ENCODE data around the gene MAP9.
"Not testable (repeated sequence)": the region's sequence is repeated elsewhere in the genome, so short reads cannot be mapped to it uniquely, and the experiment has no call there.

The MAP9 gene

DNA sequence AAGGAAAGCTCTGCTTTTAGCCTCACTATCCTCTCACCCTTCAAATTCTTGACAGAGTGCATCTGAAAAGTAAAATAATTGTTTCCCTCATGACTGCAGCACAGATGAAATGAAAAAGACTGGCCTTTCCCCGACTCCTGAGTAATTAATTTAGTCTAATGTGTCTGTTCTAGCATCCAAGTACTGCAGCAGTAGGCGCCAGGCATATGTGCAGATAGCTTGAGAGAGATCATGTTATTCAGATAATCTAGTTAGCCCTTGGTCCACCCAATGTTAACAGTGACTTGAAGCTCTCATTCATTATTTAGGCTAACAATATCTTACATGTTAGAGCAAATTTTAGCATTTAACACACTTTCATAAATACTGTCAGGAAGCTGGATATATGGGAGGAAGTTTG lies 54.0 kb downstream of the MAP9 start:
- peaks cover 4% of the 10 kb centered on the region for H3K27me3 Mint-ChIP-seq
- ATAC-seq (ENCODE audit: low read depth) (no peak), DNase-seq (ENCODE audit: low spot score in 2 of 2) (no peak)
- H3K4me3 Mint-ChIP-seq: no peak overlapping the region
- peaks cover 3% of the 10 kb centered on the region for H3K9me3 Mint-ChIP-seq
- H3K27ac Mint-ChIP-seq: no peak overlapping the region
- no peaks in the 10 kb centered on the region for H3K36me3 Mint-ChIP-seq
- H3K4me1 Mint-ChIP-seq: no peaks in the 10 kb centered on the region

DNA sequence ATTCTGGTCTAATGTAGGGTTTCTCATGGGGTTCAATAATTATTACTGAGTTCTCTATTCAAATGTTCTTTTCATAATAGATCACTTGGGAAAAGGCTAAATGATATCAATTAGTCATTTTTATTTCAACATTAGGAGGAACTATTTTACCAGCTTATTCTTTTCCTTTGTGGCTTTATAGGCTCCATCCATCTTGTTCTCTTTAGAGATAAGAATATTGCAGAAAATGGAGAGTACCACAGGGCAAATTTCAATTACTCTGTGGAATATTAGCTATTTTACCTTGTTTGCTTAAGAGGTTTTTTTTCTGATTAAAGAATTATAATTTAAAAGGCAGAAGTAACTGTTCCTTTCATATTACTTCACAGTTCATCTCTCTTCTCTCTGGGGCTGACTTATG lies 55.8 kb downstream of the MAP9 start:
- Mint-ChIP-seq H3K4me1 (no peaks in the 10 kb centered on the region), H3K9me3 (peaks cover 3% of the 10 kb centered on the region), H3K27me3 (peaks cover 2% of the 10 kb centered on the region), H3K27ac (no peak overlapping the region), H3K36me3 (no peaks in the 10 kb centered on the region), H3K4me3 (no peak overlapping the region)
- DNase-seq (ENCODE audit: low spot score in 2 of 2) (no peak), ATAC-seq (ENCODE audit: low read depth) (no peak)

GRCh38 chr4:155319516-155319915 lies 57.2 kb downstream of the MAP9 start:
- H3K27me3 Mint-ChIP-seq: peaks cover 4% of the 10 kb centered on the region
- H3K4me1 Mint-ChIP-seq: no peaks in the 10 kb centered on the region
- no peaks in the 10 kb centered on the region for H3K36me3 Mint-ChIP-seq
- H3K9me3 Mint-ChIP-seq: peaks cover 4% of the 10 kb centered on the region
- no peak overlapping the region for H3K4me3 Mint-ChIP-seq
- no peak for DNase-seq (ENCODE audit: low spot score in 2 of 2)
- ATAC-seq (ENCODE audit: low read depth): no peak
- H3K27ac Mint-ChIP-seq: no peak overlapping the region

GRCh38 chr4:155312027-155312426 lies 64.7 kb downstream of the MAP9 start:
- not testable (repeated sequence) for DNase-seq (ENCODE audit: low spot score in 2 of 2); H3K27ac Mint-ChIP-seq; H3K9me3 Mint-ChIP-seq; H3K4me3 Mint-ChIP-seq; H3K4me1 Mint-ChIP-seq; H3K27me3 Mint-ChIP-seq; H3K36me3 Mint-ChIP-seq; ATAC-seq (ENCODE audit: low read depth)

- Mint-ChIP-seq H3K36me3 (no peaks in the 10 kb centered on the region), H3K9me3 (peaks cover 2% of the 10 kb centered on the region), H3K4me3 (no peak overlapping the region), H3K27ac (no peak overlapping the region), H3K27me3 (peaks cover 6% of the 10 kb centered on the region), H3K4me1 (no peaks in the 10 kb centered on the region)
- no peak for DNase-seq (ENCODE audit: low spot score in 2 of 2)
- no peak for ATAC-seq (ENCODE audit: low read depth)
Observed at GRCh38 chr4:155307731-155308277, 69.0 kb downstream of the MAP9 start.

DNA sequence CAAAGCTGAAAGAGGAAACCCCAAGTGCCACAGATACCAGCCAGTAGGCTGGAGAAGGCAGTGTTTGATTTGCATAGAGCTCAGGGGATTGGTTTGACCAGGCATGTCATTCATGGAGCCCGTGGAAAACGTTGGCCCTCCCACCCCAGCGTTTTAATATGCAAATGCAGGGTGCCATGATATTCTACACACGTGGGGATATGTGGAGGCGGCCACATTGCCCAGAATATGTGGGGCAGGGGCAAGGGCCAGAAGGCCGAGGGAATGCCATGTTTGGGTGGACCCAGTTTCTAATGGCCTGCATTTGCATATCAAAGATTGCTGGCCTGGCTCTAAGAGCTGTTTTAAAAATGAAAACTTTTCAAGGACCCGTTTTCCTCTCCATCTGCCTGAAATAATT lies 71.1 kb downstream of the MAP9 start:
- Mint-ChIP-seq H3K4me1 (no peaks in the 10 kb centered on the region), H3K4me3 (no peak overlapping the region), H3K36me3 (no peaks in the 10 kb centered on the region), H3K27ac (no peak overlapping the region), H3K9me3 (peaks cover 2% of the 10 kb centered on the region), H3K27me3 (peaks cover 2% of the 10 kb centered on the region)
- ATAC-seq (ENCODE audit: low read depth): no peak
- DNase-seq (ENCODE audit: low spot score in 2 of 2): no peak

GRCh38 chr4:155304375-155304774 lies 72.4 kb downstream of the MAP9 start:
- Mint-ChIP-seq H3K27me3 (peaks cover 2% of the 10 kb centered on the region), H3K4me1 (no peaks in the 10 kb centered on the region), H3K27ac (no peak overlapping the region), H3K4me3 (no peak overlapping the region), H3K9me3 (peaks cover 2% of the 10 kb centered on the region), H3K36me3 (no peaks in the 10 kb centered on the region)
- ATAC-seq (ENCODE audit: low read depth) (no peak), DNase-seq (ENCODE audit: low spot score in 2 of 2) (no peak)

- no peaks in the 10 kb centered on the region for H3K4me1 Mint-ChIP-seq
- H3K4me3 Mint-ChIP-seq: no peak overlapping the region
- no peaks in the 10 kb centered on the region for H3K27me3 Mint-ChIP-seq
- no peak overlapping the region for H3K27ac Mint-ChIP-seq
- ATAC-seq (ENCODE audit: low read depth): no peak
- peaks cover 3% of the 10 kb centered on the region for H3K9me3 Mint-ChIP-seq
- no peak for DNase-seq (ENCODE audit: low spot score in 2 of 2)
- H3K36me3 Mint-ChIP-seq: no peaks in the 10 kb centered on the region
Observed at GRCh38 chr4:155299103-155299502, 77.7 kb downstream of the MAP9 start.
